Measurements from ENCODE around the gene AUP1. TPM values are rescaled to one million over a fixed set of nuclear protein-coding genes. Genes with fewer than 3 reads are reported as not detected.

Gene AUP1
- total and polyA plus RNA-seq, 2 of the 4 experiments (the other 2 are of a cell fraction), result 47.5 to 100.0 TPM

DNA sequence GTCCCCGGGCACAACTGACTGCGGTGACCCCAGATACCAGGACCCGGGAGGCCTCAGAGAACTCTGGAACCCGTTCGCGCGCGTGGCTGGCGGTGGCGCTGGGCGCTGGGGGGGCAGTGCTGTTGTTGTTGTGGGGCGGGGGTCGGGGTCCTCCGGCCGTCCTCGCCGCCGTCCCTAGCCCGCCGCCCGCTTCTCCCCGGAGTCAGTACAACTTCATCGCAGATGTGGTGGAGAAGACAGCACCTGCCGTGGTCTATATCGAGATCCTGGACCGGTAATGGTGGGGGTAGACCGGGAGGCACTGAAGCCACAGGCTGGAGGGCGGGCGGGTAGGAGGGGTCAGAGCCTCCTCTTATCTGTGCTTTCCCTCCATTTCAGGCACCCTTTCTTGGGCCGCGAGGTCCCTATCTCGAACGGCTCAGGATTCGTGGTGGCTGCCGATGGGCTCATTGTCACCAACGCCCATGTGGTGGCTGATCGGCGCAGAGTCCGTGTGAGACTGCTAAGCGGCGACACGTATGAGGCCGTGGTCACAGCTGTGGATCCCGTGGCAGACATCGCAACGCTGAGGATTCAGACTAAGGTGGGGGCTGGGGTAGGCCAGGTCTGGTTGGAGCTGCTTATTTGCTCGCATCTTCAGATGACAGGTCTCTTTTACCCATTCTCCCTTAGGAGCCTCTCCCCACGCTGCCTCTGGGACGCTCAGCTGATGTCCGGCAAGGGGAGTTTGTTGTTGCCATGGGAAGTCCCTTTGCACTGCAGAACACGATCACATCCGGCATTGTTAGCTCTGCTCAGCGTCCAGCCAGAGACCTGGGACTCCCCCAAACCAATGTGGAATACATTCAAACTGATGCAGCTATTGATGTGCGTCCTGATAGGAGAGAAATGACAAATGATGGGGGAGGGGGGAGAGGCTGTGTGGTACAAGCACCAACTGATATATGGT is 1.0 kb upstream of the AUP1 start:
- H3K27ac ChIP-seq (ENCODE audit: insufficient read depth, low read length), result peak overlapping the region; percentile 85
- no peaks in the 10 kb centered on the region for H3K9me3 ChIP-seq (ENCODE audit: control insufficient read depth, insufficient read depth, low read length)
- H3K4me1 ChIP-seq (ENCODE audit: control insufficient read depth, insufficient read depth, low read length), result peaks cover 12% of the 10 kb centered on the region
- peak overlapping the region; percentile 58 for H3K4me3 ChIP-seq (ENCODE audit: insufficient read depth, low read depth, low read length)
- H4K8ac ChIP-seq (ENCODE audit: low read depth in 2 of 2, low read length in 2 of 2), result peak overlapping the region; percentile 27 to 71; a peak in 3 of 4 replicates
- peak overlapping the region; percentile 97 for H3K14ac ChIP-seq (replicated peaks; ENCODE audit: low read depth, low read length)
- H4K91ac ChIP-seq (ENCODE audit: insufficient read depth, low read depth, low read length), result peak overlapping the region; percentile 54
- DNase-seq (peak; percentile 52), ATAC-seq (ENCODE audit: low read depth) (peak; percentile 39)
- H3K79me1 ChIP-seq (ENCODE audit: low read depth in 1 of 2, low read length in 2 of 2), result peaks cover 32 to 57% of the 10 kb centered on the region in 2 experiments
- peaks cover 19% of the 10 kb centered on the region for H3K9me1 ChIP-seq (ENCODE audit: insufficient read depth, low read length)
- peak overlapping the region; percentile 77 for H2BK120ac ChIP-seq (ENCODE audit: low read depth, low read length)
- peak overlapping the region; percentile 100 for H2AK9ac ChIP-seq (replicated peaks; ENCODE audit: low read depth, low read length, poor library complexity)
- no peaks in the 10 kb centered on the region for H3K27me3 ChIP-seq (ENCODE audit: control insufficient read depth, insufficient read depth, low read length)
- 0 out of 2 replicates have a peak overlapping the region, but pooled peaks have one; percentile 11 for H4K5ac ChIP-seq (ENCODE audit: low read depth, low read length)
- H2AK5ac ChIP-seq (ENCODE audit: low read depth, low read length), result peak overlapping the region; percentile 61
- H2BK15ac ChIP-seq (ENCODE audit: low read depth, low read length), result peak overlapping the region; percentile 10; the same call in 1 of the 3 replicates
- ChIA-PET POLR2A (ENCODE audit: unreplicated experiment) (no interaction called here), CTCF (interaction anchor here (0.6 to 3.0 kb wide), 2 partner anchors 58 to 110 kb away, joined by 3 to 14 read pairs; no protein-coding TSS in a partner anchor)
- peak overlapping the region; percentile 4; the same call in 1 of the 2 replicates for H3K18ac ChIP-seq (ENCODE audit: low read depth, low read length)
- WGBS, 2 experiments (ENCODE audit: extremely low coverage in 2 of 2, insufficient read length in 1 of 2), result 0% methylated on average over 5 of the region's 54 CpGs; no CpG with 5 or more reads in 1 of the 2 experiments
- H3K4ac ChIP-seq (ENCODE audit: low read depth, low read length), result peak overlapping the region; percentile 89
- peak overlapping the region; percentile 90 for H3K4me2 ChIP-seq (ENCODE audit: low read depth, low read length)
- H2BK20ac ChIP-seq (ENCODE audit: low read depth, low read length), result no peak overlapping the region; the same call in 1 of the 2 replicates
- TF ChIP-seq CEBPB (IDR thresholded peaks at IDR 0.05; ENCODE audit: low read depth, low read length) (no peak), POLR2A (IDR thresholded peaks at IDR 0.05; ENCODE audit: low read depth, low read length) (no peak), MXI1 (IDR thresholded peaks at IDR 0.05; ENCODE audit: borderline replicate concordance, low read depth, low read length) (peak; percentile 52; the same call in 1 of the 2 replicates)
- H3K56ac ChIP-seq (ENCODE audit: extremely low read depth, insufficient read depth, low read length), result peak overlapping the region; percentile 50; the same call in 1 of the 2 replicates
- peak overlapping the region; percentile 88 for H2BK5ac ChIP-seq (ENCODE audit: low read depth, low read length, poor library complexity, severe bottlenecking)
- peaks cover 43% of the 10 kb centered on the region for H3K36me3 ChIP-seq (ENCODE audit: control insufficient read depth, insufficient read depth, low read length)
- H3K23ac ChIP-seq (ENCODE audit: low read depth, low read length), result peak overlapping the region; percentile 92
- peaks cover 13% of the 10 kb centered on the region for H4K20me1 ChIP-seq (ENCODE audit: insufficient read depth, low read length)
- H3K9ac ChIP-seq (ENCODE audit: low read depth, low read length), result peak overlapping the region; percentile 90
- BruUV-seq (replicated peaks), result no TSS peak
- intact Hi-C loops (cut with micrococcal nuclease) (no loop called here), dilution Hi-C loops (cut with HindIII; ENCODE audit: low sequenced_read_pairs, unreplicated experiment) (no loop called here), in situ Hi-C loops (cut with MboI; ENCODE audit: low sequenced_read_pairs) (no loop called here)
- H2AFZ ChIP-seq (replicated peaks; ENCODE audit: low read length, poor library complexity), result peak overlapping the region; percentile 99

All from IMR-90 (cell line).